ENCODE measurements around the gene RIN1. TPM values are rescaled to one million over a fixed set of nuclear protein-coding genes. Genes with fewer than 3 reads are reported as not detected.
A peak's percentile ranks its signal among the peaks of the same experiment; 100 is the strongest.

The RIN1 gene
- total and polyA plus RNA-seq, 2 of the 13 experiments (the other 11 are each of a cell fraction or from before 2014, with no cell fraction given), result 2.4 to 4.1 TPM

DNA sequence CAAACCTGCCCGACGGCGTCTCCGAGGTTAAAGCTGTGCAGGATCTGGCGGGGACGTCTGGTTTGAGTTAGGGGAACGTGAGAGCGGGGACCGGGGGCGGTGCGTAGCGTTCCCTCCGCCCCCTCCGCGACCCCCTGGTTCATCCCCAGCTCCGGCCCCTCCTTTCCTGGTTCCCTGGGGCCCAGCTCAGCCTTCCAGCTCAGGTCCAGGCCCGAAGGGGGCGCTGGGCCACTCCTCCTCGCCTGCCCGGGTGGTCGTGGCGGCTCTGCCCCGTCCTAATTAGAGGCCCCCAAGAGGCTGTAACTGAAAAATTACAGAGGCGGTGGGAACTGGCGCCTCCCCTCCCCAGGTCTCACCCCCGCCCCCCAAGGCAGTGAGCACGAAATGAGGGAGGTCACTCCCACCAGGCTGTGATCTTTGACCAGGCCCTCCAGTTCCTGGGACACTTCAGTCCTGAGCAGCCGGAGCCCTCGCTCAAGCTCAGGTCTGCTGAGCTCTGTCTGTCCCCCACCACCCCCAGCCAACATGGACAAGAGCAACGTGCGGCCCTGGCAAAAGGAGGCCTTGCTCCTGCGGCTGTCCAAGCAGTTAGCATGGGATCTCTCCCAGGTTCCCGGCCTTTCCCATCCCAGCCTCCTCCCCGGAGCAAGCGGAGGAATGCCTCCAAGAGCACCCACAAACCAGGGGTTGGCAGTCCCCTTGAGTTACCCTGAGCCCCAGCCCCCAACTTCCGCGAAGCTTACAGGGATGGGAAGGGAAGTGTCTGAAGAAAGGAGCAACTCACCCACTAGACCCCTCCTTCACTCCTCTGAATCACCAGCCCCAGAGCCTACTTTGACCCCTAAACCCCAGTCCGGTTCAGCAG lies 22.7 kb downstream of the RIN1 start (continued):
- TF ChIP-seq NONO (IDR thresholded peaks at IDR 0.05) (no peak), NONO (CRISPR knock-in tag; conservative IDR thresholded peaks at IDR 0.05) (0 out of 2 replicates have a peak, but pooled peaks have one; percentile 36), KDM5A (IDR thresholded peaks at IDR 0.05; ENCODE audit: borderline replicate concordance, low read length) (no peak), RORA (CRISPR knock-in tag; IDR thresholded peaks at IDR 0.05) (no peak), KLF15 (CRISPR knock-in tag; IDR thresholded peaks at IDR 0.05; ENCODE audit: borderline replicate concordance) (no peak), ZSCAN12 (CRISPR knock-in tag; IDR thresholded peaks at IDR 0.05) (no peak), MEIS2 (CRISPR knock-in tag; IDR thresholded peaks at IDR 0.05) (no peak), MAFF (IDR thresholded peaks at IDR 0.05; ENCODE audit: low read depth, low read length) (no peak), ATF7-NPFF (CRISPR knock-in tag; IDR thresholded peaks at IDR 0.05; ENCODE audit: low read depth) (no peak), MIER2 (CRISPR knock-in tag; IDR thresholded peaks at IDR 0.05) (no peak), ESRRA (CRISPR knock-in tag; IDR thresholded peaks at IDR 0.05; ENCODE audit: low read depth) (peak; percentile 52; the same call in 1 of the 2 replicates), BHLHE40 (IDR thresholded peaks at IDR 0.05; ENCODE audit: low read length) (no peak), ZNF17 (CRISPR knock-in tag; IDR thresholded peaks at IDR 0.05) (no peak), SP5 (CRISPR knock-in tag; IDR thresholded peaks at IDR 0.05; ENCODE audit: borderline replicate concordance, low read depth) (no peak), ZNF768 (CRISPR knock-in tag; IDR thresholded peaks at IDR 0.05) (no peak), TAF1 (CRISPR knock-in tag; IDR thresholded peaks at IDR 0.05) (peak; percentile 44; the same call in 1 of the 2 replicates), NAIF1 (CRISPR knock-in tag; IDR thresholded peaks at IDR 0.05; ENCODE audit: borderline replicate concordance) (no peak), ZMYM4 (CRISPR knock-in tag; IDR thresholded peaks at IDR 0.05) (peak; percentile 41; the same call in 1 of the 2 replicates)
- TF ChIP-seq, protein P1, sequence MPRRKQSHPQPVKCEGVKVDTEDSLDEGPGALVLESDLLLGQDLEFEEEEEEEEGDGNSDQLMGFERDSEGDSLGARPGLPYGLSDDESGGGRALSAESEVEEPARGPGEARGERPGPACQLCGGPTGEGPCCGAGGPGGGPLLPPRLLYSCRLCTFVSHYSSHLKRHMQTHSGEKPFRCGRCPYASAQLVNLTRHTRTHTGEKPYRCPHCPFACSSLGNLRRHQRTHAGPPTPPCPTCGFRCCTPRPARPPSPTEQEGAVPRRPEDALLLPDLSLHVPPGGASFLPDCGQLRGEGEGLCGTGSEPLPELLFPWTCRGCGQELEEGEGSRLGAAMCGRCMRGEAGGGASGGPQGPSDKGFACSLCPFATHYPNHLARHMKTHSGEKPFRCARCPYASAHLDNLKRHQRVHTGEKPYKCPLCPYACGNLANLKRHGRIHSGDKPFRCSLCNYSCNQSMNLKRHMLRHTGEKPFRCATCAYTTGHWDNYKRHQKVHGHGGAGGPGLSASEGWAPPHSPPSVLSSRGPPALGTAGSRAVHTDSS (CRISPR knock-in tag; conservative IDR thresholded peaks at IDR 0.05), result no peak
- TF ChIP-seq, protein P2, sequence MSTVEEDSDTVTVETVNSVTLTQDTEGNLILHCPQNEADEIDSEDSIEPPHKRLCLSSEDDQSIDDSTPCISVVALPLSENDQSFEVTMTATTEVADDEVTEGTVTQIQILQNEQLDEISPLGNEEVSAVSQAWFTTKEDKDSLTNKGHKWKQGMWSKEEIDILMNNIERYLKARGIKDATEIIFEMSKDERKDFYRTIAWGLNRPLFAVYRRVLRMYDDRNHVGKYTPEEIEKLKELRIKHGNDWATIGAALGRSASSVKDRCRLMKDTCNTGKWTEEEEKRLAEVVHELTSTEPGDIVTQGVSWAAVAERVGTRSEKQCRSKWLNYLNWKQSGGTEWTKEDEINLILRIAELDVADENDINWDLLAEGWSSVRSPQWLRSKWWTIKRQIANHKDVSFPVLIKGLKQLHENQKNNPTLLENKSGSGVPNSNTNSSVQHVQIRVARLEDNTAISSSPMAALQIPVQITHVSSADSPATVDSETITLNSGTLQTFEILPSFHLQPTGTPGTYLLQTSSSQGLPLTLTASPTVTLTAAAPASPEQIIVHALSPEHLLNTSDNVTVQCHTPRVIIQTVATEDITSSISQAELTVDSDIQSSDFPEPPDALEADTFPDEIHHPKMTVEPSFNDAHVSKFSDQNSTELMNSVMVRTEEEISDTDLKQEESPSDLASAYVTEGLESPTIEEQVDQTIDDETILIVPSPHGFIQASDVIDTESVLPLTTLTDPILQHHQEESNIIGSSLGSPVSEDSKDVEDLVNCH (CRISPR knock-in tag; IDR thresholded peaks at IDR 0.05), result no peak
- TF ChIP-seq, protein P3, sequence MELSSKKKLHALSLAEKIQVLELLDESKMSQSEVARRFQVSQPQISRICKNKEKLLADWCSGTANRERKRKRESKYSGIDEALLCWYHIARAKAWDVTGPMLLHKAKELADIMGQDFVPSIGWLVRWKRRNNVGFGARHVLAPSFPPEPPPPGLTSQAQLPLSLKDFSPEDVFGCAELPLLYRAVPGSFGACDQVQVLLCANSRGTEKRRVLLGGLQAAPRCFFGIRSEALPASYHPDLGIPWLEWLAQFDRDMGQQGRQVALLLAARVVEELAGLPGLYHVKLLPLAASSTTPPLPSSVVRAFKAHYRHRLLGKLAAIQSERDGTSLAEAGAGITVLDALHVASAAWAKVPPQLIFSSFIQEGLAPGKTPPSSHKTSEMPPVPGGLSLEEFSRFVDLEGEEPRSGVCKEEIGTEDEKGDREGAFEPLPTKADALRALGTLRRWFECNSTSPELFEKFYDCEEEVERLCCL (CRISPR knock-in tag; IDR thresholded peaks at IDR 0.05; ENCODE audit: borderline replicate concordance), result 0 out of 2 replicates have a peak, but pooled peaks have one; percentile 26
- TF ChIP-seq, protein P4, sequence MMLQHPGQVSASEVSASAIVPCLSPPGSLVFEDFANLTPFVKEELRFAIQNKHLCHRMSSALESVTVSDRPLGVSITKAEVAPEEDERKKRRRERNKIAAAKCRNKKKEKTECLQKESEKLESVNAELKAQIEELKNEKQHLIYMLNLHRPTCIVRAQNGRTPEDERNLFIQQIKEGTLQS (CRISPR knock-in tag; IDR thresholded peaks at IDR 0.05), result no peak
- TF ChIP-seq, protein P5, sequence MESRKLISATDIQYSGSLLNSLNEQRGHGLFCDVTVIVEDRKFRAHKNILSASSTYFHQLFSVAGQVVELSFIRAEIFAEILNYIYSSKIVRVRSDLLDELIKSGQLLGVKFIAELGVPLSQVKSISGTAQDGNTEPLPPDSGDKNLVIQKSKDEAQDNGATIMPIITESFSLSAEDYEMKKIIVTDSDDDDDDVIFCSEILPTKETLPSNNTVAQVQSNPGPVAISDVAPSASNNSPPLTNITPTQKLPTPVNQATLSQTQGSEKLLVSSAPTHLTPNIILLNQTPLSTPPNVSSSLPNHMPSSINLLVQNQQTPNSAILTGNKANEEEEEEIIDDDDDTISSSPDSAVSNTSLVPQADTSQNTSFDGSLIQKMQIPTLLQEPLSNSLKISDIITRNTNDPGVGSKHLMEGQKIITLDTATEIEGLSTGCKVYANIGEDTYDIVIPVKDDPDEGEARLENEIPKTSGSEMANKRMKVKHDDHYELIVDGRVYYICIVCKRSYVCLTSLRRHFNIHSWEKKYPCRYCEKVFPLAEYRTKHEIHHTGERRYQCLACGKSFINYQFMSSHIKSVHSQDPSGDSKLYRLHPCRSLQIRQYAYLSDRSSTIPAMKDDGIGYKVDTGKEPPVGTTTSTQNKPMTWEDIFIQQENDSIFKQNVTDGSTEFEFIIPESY (CRISPR knock-in tag; IDR thresholded peaks at IDR 0.05), result no peak

All from HepG2 (cell line).